ENCODE data around the gene MRM2.

MRM2 gene

GRCh38 chr7:2196381-2197378 is 45.3 kb downstream of the MRM2 start:
- TF ChIP-seq, protein P1, sequence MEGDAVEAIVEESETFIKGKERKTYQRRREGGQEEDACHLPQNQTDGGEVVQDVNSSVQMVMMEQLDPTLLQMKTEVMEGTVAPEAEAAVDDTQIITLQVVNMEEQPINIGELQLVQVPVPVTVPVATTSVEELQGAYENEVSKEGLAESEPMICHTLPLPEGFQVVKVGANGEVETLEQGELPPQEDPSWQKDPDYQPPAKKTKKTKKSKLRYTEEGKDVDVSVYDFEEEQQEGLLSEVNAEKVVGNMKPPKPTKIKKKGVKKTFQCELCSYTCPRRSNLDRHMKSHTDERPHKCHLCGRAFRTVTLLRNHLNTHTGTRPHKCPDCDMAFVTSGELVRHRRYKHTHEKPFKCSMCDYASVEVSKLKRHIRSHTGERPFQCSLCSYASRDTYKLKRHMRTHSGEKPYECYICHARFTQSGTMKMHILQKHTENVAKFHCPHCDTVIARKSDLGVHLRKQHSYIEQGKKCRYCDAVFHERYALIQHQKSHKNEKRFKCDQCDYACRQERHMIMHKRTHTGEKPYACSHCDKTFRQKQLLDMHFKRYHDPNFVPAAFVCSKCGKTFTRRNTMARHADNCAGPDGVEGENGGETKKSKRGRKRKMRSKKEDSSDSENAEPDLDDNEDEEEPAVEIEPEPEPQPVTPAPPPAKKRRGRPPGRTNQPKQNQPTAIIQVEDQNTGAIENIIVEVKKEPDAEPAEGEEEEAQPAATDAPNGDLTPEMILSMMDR (IDR thresholded peaks at IDR 0.05): no peak
- Mint-ChIP-seq H3K36me3 (ENCODE audit: low read depth) (peaks cover 48% of the 10 kb centered on the region), H3K27ac (no peak overlapping the region), H3K4me1 (no peaks in the 10 kb centered on the region), H3K4me3 (no peak overlapping the region), H3K27me3 (ENCODE audit: low read depth, poor library complexity) (no peaks in the 10 kb centered on the region), H3K9me3 (peaks cover 4% of the 10 kb centered on the region)
- DNase-seq: no peak

DNA sequence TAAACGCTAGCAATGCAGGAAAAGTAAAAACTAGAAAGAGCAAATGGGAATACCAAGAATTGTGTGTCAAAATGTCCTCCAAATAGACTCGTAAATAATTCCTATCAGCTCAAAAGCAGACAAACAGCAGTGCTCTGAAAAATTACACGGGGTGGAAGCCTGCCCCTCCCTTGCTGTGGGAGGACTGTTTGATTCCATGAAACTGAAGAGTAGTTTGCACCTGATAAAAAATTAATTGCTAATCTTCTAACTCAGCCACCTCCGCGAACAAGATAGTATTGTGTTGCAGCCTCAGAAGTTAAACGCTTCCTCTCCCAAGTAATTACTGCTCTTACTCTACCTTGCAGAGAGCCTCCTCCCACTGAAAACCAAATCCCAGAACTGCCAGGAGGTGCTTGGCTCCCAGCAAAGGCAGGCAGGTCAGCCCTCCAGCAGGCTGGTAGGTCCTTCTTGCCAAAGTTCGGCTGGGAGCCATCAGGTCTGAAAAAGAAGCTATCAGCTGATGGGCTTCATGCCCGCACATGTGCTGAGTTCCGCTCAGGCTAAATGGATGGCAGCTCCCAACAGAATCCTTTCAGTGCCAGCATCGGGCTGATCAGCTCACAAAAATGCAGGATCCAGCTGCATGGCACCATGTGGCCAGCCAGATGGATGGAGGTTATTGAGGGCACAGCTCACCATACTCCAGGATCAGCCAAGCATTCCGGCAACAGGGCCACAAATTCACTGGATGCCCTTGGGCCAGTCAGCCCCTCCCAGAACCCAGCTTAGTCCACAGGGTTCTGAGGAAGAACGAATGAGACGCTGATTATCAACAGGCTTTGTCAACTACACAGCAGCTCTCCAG is 46.4 kb downstream of the MRM2 start:
- Mint-ChIP-seq H3K4me1 (no peaks in the 10 kb centered on the region), H3K9me3 (peaks cover 4% of the 10 kb centered on the region), H3K4me3 (no peak overlapping the region), H3K27ac (no peak overlapping the region), H3K36me3 (ENCODE audit: low read depth) (peaks cover 53% of the 10 kb centered on the region), H3K27me3 (ENCODE audit: low read depth, poor library complexity) (no peaks in the 10 kb centered on the region)
- TF ChIP-seq, protein P1 (IDR thresholded peaks at IDR 0.05): no peak
- no peak for DNase-seq

GRCh38 chr7:2193575-2194305 is 48.3 kb downstream of the MRM2 start:
- TF ChIP-seq, protein P1 (IDR thresholded peaks at IDR 0.05): no peak
- H3K27ac Mint-ChIP-seq: no peak overlapping the region
- no peak overlapping the region for H3K4me3 Mint-ChIP-seq
- peaks cover 67% of the 10 kb centered on the region for H3K36me3 Mint-ChIP-seq (ENCODE audit: low read depth)
- H3K9me3 Mint-ChIP-seq: peaks cover 13% of the 10 kb centered on the region
- no peak for DNase-seq
- no peaks in the 10 kb centered on the region for H3K4me1 Mint-ChIP-seq
- H3K27me3 Mint-ChIP-seq (ENCODE audit: low read depth, poor library complexity): no peaks in the 10 kb centered on the region

DNA sequence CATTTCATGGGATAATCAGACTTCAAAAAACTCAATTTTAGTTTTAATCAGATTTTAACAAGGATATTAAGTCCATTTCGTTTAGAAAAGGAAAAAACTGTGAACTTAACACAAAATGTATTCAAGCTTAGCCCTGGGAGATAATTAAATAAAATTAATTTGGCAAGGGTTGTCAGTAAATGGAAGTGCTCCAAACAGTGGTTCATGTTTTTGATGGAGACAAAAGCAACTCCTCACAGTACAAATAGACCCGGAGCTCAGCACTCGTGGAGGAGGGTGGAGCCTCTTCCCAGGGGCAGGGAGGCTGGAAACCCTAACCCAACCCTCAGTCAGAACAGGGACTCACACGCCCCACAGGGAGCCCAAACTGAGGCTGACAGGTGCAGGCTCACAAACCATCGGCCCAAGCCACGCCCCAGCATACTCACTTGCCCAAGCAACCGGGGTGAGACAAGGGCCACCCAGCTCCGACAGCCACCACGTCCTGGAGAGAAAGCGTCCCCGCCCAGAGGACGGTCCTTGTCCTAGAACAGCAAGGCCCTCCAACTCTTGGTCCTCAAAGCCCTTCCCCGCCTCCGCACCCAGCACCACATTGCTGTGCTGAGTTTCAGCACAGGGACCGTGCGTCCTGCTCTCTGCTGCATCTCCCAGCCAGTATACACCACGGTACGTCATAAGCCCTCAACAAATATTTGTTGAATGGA is 49.0 kb downstream of the MRM2 start:
- H3K27ac Mint-ChIP-seq: no peak overlapping the region
- no peaks in the 10 kb centered on the region for H3K4me1 Mint-ChIP-seq
- H3K4me3 Mint-ChIP-seq: no peak overlapping the region
- DNase-seq: no peak
- TF ChIP-seq, protein P1 (IDR thresholded peaks at IDR 0.05): no peak
- H3K9me3 Mint-ChIP-seq: peaks cover 21% of the 10 kb centered on the region
- no peaks in the 10 kb centered on the region for H3K27me3 Mint-ChIP-seq (ENCODE audit: low read depth, poor library complexity)
- H3K36me3 Mint-ChIP-seq (ENCODE audit: low read depth): peaks cover 75% of the 10 kb centered on the region

DNA sequence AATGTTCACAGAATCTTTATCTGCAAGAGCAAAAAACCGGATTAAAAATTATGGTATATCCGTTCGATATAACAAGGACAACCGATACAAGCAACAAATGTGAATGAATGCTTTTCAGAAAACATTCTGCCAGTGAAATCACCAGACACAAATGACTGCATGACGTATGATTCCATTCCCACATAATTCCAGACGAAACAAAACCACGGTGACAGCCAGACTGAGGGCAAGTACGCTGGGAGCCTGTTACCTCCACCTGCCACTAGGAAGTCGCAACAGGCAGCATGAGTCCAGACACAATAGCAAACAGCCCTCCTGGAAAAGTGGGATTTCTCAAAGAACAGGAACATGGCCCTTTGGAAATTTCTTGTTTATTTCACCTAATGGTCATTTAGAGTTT is 51.0 kb downstream of the MRM2 start:
- peaks cover 25% of the 10 kb centered on the region for H3K9me3 Mint-ChIP-seq
- H3K27me3 Mint-ChIP-seq (ENCODE audit: low read depth, poor library complexity): no peaks in the 10 kb centered on the region
- TF ChIP-seq, protein P1 (IDR thresholded peaks at IDR 0.05): no peak
- no peak overlapping the region for H3K4me3 Mint-ChIP-seq
- peaks cover 71% of the 10 kb centered on the region for H3K36me3 Mint-ChIP-seq (ENCODE audit: low read depth)
- H3K27ac Mint-ChIP-seq: no peak overlapping the region
- no peak for DNase-seq
- H3K4me1 Mint-ChIP-seq: no peaks in the 10 kb centered on the region
